Astrocyte of the cerebellum (primary cell): ENCODE measurements around the gene CCDC159.

Source experiments
- DNase-seq: peaks from one replicate; pipeline ENCODE4 v3.0.0-alpha.2; 2011; ENCODE audit warnings: low read depth
- H3K4me3 ChIP-seq: 2 replicates; pipeline ENCODE4 v1.5.1; 2011; ENCODE audit warnings: mild to moderate bottlenecking, low read depth, low read length, moderate library complexity
- in situ Hi-C: cut with HindIII; loops from 2 replicates; pipeline ENCODE4 v1.10.0; 2017; ENCODE audit warnings: low sequenced_read_pairs
- TF ChIP-seq, protein P1 (sequence below): IDR thresholded peaks from 2 replicates; pipeline ENCODE4 v1.5.1; 2012; ENCODE audit warnings: low read length, low read depth, moderate library complexity, mild to moderate bottlenecking; ENCODE audit errors: missing control alignments

CCDC159 gene

DNA sequence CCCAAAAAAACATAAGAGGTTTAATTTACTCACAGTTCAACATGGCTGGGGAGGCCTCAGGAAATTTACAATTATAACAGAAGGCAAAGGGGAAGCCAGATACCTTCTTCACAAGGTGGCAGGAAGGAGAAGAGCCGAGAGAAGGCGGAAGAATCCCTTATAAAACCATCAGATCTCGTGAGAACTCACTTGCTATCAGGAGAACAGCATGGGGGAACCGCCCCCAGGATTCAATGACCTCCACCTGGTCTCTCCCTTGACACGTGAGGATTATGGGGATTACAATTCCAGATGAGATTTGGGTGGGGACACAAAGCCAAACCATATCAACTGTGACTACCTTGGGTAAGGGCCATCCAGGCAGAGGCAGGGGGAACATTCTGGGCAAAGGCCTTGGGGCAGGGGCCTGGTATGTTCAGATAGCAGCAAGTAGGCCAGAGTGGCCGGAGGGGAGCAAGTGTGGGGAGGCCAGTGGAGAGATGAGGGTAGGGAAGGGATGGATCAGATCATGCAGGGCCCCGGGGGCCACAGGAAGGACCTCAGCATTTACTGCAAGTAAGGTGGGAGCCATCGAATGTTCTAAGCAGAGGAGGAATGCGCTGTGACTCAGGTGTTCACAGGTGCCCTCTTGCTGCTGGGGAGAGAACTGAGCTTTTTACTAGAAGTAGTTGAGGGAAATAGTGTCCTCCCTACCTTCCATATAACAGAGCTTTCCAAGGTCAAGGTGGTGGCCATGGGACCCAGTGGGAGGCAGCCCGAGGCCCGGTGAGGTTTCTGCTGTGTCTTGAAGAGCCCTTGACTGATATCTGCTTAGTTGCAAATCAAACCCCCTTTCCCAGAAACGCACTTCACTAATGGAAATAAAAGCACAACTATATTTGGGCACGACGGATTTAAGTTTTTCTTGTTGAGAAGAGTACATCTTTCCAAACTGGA is 24.9 kb upstream of the CCDC159 start:
- TF ChIP-seq, protein P1, sequence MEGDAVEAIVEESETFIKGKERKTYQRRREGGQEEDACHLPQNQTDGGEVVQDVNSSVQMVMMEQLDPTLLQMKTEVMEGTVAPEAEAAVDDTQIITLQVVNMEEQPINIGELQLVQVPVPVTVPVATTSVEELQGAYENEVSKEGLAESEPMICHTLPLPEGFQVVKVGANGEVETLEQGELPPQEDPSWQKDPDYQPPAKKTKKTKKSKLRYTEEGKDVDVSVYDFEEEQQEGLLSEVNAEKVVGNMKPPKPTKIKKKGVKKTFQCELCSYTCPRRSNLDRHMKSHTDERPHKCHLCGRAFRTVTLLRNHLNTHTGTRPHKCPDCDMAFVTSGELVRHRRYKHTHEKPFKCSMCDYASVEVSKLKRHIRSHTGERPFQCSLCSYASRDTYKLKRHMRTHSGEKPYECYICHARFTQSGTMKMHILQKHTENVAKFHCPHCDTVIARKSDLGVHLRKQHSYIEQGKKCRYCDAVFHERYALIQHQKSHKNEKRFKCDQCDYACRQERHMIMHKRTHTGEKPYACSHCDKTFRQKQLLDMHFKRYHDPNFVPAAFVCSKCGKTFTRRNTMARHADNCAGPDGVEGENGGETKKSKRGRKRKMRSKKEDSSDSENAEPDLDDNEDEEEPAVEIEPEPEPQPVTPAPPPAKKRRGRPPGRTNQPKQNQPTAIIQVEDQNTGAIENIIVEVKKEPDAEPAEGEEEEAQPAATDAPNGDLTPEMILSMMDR, result no peak
- H3K4me3 ChIP-seq, result no peak overlapping the region
- in situ Hi-C loops, result no loop called here
- no peak for DNase-seq

DNA sequence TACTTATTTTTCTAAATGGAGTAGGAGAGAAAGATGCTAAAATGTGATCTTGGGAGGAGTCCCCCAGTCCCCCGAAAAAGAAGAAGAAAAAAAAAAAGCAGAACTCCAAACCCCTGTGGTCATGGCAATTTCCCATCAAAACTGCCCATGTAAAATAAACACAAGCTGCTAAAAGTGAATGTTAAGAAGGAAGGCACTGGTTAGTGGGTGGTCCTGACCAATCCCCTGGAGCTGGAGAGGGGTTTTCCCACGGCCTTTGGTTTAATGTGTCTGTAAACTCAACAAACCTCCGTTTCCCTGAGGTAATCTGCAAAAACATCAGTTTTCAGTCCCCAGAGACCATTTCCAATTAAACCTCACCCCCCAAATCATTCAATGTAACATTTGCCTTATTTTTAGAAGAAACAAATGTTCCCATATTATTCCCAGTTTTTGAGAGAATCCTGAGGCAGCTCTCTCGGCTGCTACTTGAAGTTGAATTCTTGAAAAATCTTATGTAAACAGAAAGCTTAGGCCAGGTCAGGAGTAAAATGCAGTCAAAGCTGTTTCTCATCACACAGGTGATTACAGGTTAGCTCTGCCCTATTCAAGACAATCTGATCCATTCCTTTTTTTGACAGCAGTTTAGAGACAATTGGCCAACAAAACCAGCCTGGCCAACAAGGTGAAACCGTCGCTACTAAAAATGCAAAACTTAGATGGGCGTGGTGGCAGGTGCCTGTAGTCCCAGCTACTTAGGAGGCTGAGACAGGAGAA is 23.9 kb upstream of the CCDC159 start:
- no peak overlapping the region for H3K4me3 ChIP-seq
- DNase-seq, result no peak
- in situ Hi-C loops, result no loop called here
- TF ChIP-seq, protein P1, result no peak

DNA sequence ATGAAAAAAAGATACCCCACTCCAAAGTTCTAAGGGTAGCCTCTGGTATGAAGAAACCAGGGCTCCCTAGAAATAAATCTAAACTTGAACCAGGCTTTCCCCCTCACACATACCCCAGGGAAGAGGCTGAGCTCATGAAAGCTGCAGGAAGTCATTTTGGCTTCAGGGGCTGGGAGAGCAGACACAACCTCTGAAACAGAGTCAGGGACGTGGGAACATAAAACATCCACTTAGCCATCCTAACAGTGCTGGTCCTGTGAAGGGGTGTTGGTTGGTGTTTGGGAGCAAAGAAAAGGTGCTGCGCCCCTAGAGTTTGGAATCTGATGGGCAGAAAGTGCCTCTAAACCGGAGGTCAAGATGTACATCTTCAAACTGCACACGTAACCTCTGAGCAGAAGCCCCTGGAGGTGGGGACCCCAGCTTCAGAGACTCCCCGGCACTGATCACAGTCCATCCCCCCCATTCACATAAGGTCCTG is 22.7 kb upstream of the CCDC159 start:
- TF ChIP-seq, protein P1, result no peak
- no peak overlapping the region for H3K4me3 ChIP-seq
- no peak for DNase-seq
- in situ Hi-C loops, result no loop called here

DNA sequence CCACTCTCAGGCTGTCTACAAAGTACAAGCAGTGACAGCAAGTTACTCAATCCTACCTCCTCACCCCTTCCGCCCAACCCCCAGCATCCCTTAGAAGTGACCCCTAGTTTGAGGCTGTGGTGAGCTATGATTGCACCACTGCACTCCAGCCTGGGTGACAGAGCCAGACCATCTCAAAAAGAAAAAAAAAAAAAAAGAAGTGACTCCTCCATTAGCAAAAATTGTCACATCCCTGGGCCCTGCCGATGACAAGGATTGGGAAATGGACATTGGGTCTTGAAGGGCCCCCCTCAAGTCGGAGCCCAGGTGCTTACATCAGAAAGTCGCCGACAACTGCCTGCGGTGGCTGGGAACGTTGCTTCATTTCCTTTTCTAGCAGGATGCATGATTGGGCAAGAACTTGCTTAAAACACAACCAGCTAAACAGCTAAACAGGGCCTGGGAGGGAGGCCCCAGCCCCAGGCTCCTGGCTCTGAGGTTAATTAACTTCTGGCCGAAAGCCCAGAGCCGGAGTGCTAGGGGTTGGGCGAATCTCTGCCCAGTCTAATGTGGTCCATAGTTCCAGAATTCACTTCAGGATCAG is 22.1 kb upstream of the CCDC159 start:
- DNase-seq, result peak; percentile 90
- no peak overlapping the region for H3K4me3 ChIP-seq
- in situ Hi-C loops, result no loop called here
- TF ChIP-seq, protein P1, result no peak

DNA sequence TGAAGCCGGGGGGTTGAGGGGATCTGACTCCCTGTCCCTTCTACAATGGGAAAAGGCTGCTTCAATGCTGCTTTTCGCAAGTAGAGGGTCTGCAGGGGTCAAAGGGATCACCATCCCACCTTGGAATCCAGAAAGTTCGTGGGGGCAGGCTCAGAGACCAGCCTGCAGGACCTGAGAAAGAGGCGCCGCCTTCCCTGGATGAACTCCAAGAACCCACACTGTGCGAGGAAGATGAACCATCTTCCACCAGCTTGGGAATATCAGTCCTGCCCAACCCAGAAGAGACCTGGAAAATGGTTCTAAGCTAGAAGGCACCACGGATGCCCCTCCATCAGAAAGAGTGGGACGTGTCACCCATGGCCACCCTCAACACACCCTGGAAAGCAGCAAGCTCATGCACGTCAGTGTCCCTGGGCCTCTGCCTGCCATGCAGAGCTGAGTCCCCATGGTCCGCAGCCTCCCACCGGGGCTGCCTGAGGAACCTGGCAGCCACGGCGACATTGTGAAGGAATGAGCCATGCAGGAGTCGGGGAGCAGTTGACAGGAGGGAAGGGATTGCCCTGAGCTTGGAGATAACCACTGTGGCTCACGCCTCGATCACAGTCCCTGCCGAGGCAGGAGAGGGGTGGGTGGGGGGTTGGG is 21.4 kb upstream of the CCDC159 start:
- no peak for DNase-seq
- TF ChIP-seq, protein P1, result no peak
- H3K4me3 ChIP-seq, result no peak overlapping the region
- in situ Hi-C loops, result no loop called here

DNA sequence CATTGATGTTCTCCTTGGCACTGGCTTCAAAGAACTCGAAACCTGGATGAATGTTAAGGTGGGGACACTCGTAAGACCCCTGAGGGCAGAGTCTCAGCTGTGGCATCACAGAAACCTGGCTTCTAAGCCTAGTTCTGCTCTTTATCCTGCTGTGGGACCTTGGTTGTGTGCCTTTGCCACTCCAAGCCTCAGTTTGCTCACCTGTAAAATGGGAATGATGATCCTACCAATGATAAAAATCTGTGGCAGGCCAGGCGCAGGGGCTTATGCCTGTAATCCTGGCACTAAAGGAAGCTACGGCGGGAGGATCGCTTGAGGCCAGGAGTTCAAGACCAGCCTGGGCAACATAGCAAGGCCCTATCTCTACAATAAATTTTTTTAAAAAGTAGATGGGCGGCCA is 20.8 kb upstream of the CCDC159 start:
- no peak overlapping the region for H3K4me3 ChIP-seq
- TF ChIP-seq, protein P1, result no peak
- in situ Hi-C loops, result no loop called here
- no peak for DNase-seq
